ENCODE results near the gene HOXA9.

Gene HOXA9

GRCh38 chr7:27158436-27159265 lies 6.7 kb downstream of the HOXA9 start:
- peaks cover 0 to 66% (median 60%) of the 10 kb centered on the region in 5 donors for H3K4me1 ChIP-seq (ENCODE audit: control insufficient read depth in 5 of 5, insufficient read depth in 5 of 5, low read length in 5 of 5)
- H3K4me3 ChIP-seq (ENCODE audit: low read depth in 1 of 5, low read length in 5 of 5): no peak overlapping the region
- no peak overlapping the region for H3K27ac ChIP-seq (ENCODE audit: low read depth, low read length)

DNA sequence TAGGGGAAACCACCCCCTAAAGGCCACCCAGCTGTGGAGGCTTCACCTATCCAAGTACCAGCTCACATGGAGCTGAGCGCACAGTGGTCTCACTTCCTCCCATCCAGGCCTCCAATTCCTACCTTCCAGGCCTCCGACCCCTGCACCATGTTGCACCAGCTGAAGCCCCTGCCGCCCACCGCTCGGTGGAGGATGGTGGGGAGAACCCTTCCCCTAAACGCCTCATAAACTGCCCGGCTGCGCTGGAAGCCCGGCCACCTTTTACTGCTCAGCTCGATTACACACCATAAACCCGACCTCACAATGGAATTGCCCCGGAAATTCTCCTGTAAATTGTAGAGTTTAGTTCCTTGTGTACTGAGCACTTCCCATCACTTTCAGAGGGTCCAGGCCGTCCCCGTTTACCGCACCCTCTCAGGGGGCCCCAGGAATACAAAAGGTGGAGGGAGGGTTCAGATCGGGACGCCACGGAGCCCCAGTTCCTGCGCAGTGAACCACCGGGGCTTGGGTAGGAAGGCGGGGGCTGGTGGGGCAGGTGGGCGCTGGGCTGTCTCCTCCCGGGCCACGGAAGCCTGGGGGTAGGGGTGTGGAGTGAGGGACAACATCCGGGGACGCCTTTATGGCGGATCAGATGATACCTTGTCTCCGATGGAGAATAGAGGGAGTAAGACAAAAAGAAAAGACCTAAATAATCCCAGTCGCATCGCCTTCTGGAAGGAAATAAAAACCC lies 7.5 kb downstream of the HOXA9 start:
- H3K9ac ChIP-seq (ENCODE audit: low read length in 5 of 5): no peak overlapping the region
- H3K9me3 ChIP-seq (ENCODE audit: control insufficient read depth in 5 of 5, low read length in 5 of 5): no peaks in the 10 kb centered on the region
- H3K27ac ChIP-seq (ENCODE audit: low read depth, low read length): no peak overlapping the region
- peaks cover 0 to 21% (median 0%) of the 10 kb centered on the region in 5 donors for H3K27me3 ChIP-seq (ENCODE audit: control insufficient read depth in 5 of 5, insufficient read depth in 4 of 5, low read length in 5 of 5)
- H3K4me3 ChIP-seq (ENCODE audit: low read depth in 1 of 5, low read length in 5 of 5): no peak overlapping the region
- no peaks in the 10 kb centered on the region for H3K36me3 ChIP-seq (ENCODE audit: control insufficient read depth in 5 of 5, insufficient read depth in 5 of 5, low read length in 5 of 5)
- peaks cover 2 to 66% (median 56%) of the 10 kb centered on the region in 5 donors for H3K4me1 ChIP-seq (ENCODE audit: control insufficient read depth in 5 of 5, insufficient read depth in 5 of 5, low read length in 5 of 5)

More at GRCh38 chr7:27158436-27159265, 6.7 kb downstream of the HOXA9 start:
- Histone ChIP-seq H3K9ac (ENCODE audit: low read length in 5 of 5) (no peak overlapping the region), H3K27me3 (ENCODE audit: control insufficient read depth in 5 of 5, insufficient read depth in 4 of 5, low read length in 5 of 5) (peaks cover 0 to 13% (median 0%) of the 10 kb centered on the region in 5 donors), H3K36me3 (ENCODE audit: control insufficient read depth in 5 of 5, insufficient read depth in 5 of 5, low read length in 5 of 5) (no peaks in the 10 kb centered on the region), H3K9me3 (ENCODE audit: control insufficient read depth in 5 of 5, low read length in 5 of 5) (no peaks in the 10 kb centered on the region)

DNA sequence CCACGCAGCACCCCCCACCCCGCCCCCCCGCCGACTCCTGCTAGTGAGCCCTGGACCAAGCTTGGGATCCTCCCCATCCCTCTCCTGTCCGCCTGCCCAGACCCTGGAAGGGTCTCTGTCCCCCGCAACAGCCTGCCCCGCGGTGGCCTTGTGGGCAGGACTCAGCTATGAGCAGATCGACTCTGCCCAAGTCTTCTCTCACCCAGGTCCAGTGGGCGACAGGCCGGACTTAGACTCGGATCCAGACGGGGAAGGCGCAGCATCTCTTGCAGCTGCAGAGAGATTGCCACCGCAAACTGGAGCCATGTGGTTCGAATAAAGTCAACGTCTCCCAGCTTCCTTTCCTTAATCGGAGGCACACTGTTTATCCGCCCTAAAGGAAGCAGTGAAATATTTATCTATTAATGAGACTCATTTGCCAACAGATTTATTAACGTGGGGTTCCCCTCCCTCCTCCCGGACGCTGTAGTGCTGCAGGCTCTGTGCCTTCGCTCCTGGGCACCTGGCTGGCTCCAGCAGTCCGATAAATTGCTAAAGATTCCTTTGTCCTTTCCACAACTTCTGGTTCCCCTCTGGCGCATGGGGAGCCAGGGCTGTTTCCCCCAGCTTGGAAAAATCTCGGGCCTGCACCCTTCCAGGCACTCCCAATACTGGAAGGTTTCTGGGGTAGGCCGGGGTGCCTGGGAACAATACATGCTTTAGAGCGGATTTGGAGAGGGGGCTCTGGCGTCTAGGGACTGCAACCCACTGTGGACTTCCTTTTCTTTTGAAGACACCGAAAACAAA lies 8.2 kb downstream of the HOXA9 start:
- Histone ChIP-seq H3K9ac (ENCODE audit: low read length in 5 of 5) (peak overlapping the region in 3 of 5 donors; percentile 21 to 41 (median 27)), H3K27me3 (ENCODE audit: control insufficient read depth in 5 of 5, insufficient read depth in 4 of 5, low read length in 5 of 5) (peaks cover 0 to 21% (median 0%) of the 10 kb centered on the region in 5 donors), H3K36me3 (ENCODE audit: control insufficient read depth in 5 of 5, insufficient read depth in 5 of 5, low read length in 5 of 5) (no peaks in the 10 kb centered on the region), H3K9me3 (ENCODE audit: control insufficient read depth in 5 of 5, low read length in 5 of 5) (no peaks in the 10 kb centered on the region), H3K4me3 (ENCODE audit: low read depth in 1 of 5, low read length in 5 of 5) (peak overlapping the region; percentile 45 to 92 (median 82)), H3K27ac (ENCODE audit: low read depth, low read length) (no peak overlapping the region), H3K4me1 (ENCODE audit: control insufficient read depth in 5 of 5, insufficient read depth in 5 of 5, low read length in 5 of 5) (peaks cover 2 to 64% (median 61%) of the 10 kb centered on the region in 5 donors)

DNA sequence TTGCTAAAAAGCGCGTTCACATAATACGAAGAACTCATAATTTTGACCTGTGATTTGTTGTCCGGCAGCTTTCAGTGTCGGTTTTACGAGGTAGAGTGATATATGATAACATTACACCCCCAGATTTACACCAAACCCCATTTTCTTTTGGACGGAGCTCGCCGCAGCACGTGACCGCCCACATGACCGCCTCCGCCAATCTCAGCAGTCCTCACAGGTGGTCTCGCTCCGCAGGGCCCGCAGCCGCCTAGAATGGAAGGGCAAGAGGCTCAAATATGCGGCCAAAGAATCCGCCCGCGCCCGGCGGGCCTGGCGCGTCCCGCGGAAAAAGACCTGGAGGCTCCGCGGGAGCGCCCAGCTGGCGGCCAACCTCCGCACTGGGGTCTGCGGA lies 8.8 kb downstream of the HOXA9 start, which contains the start of gene HOXA7:
Gene HOXA7, minus strand, starts transcription at position 168 of the 391 bp plus-strand sequence. Its CDS starts 130 bp downstream, at position 38.
- H3K4me1 ChIP-seq (ENCODE audit: control insufficient read depth in 5 of 5, insufficient read depth in 5 of 5, low read length in 5 of 5): peaks cover 3 to 65% (median 61%) of the 10 kb centered on the region in 5 donors
- peaks cover 0 to 25% (median 0%) of the 10 kb centered on the region in 5 donors for H3K27me3 ChIP-seq (ENCODE audit: control insufficient read depth in 5 of 5, insufficient read depth in 4 of 5, low read length in 5 of 5)
- no peaks in the 10 kb centered on the region for H3K36me3 ChIP-seq (ENCODE audit: control insufficient read depth in 5 of 5, insufficient read depth in 5 of 5, low read length in 5 of 5)
- peak within 1 kb of the TSS; percentile 75 to 92 (median 82) for H3K4me3 ChIP-seq (ENCODE audit: low read depth in 1 of 5, low read length in 5 of 5)
- no peaks in the 10 kb centered on the region for H3K9me3 ChIP-seq (ENCODE audit: control insufficient read depth in 5 of 5, low read length in 5 of 5)
- peak within 1 kb of the TSS; percentile 95 for H3K27ac ChIP-seq (ENCODE audit: low read depth, low read length)
- H3K9ac ChIP-seq (ENCODE audit: low read length in 5 of 5): peak within 1 kb of the TSS; percentile 26 to 77 (median 62)

DNA sequence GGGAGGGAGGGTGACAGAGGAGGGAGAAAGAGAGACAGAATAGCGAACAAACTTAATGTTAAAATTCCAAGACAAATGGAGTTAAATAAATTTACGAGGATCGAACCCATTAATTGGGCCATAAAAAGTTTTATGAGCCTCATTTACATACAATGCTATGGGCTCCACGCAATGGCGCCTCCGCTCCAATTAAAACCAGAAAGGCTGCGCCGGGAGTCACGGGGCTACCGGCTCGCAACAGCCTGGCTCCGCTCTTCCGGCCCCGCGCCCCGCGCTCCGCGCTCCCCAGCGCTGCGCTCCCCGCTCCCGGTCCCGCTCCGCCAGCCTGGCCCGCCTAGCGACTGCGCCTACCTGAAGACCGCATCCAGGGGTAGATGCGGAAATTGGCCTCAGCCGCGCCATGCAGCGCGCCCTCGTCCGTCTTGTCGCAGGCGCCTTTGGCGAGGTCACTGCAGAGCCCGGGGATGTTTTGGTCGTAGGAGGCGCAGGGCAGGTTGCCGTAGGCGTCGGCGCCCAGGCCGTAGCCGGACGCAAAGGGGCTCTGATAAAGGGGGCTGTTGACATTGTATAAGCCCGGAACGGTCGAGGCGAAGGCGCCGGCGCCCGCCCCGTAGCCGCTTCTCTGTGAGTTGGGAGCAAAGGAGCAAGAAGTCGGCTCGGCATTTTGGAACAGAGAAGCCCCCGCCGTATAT lies 9.4 kb downstream of the HOXA9 start:
- H3K27ac ChIP-seq (ENCODE audit: low read depth, low read length): peak overlapping the region; percentile 95
- peaks cover 0 to 27% (median 0%) of the 10 kb centered on the region in 5 donors for H3K27me3 ChIP-seq (ENCODE audit: control insufficient read depth in 5 of 5, insufficient read depth in 4 of 5, low read length in 5 of 5)
- H3K9me3 ChIP-seq (ENCODE audit: control insufficient read depth in 5 of 5, low read length in 5 of 5): no peaks in the 10 kb centered on the region
- no peaks in the 10 kb centered on the region for H3K36me3 ChIP-seq (ENCODE audit: control insufficient read depth in 5 of 5, insufficient read depth in 5 of 5, low read length in 5 of 5)
- H3K4me1 ChIP-seq (ENCODE audit: control insufficient read depth in 5 of 5, insufficient read depth in 5 of 5, low read length in 5 of 5): peaks cover 4 to 67% (median 63%) of the 10 kb centered on the region in 5 donors
- peak overlapping the region; percentile 23 to 77 (median 62) for H3K9ac ChIP-seq (ENCODE audit: low read length in 5 of 5)
- H3K4me3 ChIP-seq (ENCODE audit: low read depth in 1 of 5, low read length in 5 of 5): peak overlapping the region; percentile 75 to 92 (median 82)

DNA sequence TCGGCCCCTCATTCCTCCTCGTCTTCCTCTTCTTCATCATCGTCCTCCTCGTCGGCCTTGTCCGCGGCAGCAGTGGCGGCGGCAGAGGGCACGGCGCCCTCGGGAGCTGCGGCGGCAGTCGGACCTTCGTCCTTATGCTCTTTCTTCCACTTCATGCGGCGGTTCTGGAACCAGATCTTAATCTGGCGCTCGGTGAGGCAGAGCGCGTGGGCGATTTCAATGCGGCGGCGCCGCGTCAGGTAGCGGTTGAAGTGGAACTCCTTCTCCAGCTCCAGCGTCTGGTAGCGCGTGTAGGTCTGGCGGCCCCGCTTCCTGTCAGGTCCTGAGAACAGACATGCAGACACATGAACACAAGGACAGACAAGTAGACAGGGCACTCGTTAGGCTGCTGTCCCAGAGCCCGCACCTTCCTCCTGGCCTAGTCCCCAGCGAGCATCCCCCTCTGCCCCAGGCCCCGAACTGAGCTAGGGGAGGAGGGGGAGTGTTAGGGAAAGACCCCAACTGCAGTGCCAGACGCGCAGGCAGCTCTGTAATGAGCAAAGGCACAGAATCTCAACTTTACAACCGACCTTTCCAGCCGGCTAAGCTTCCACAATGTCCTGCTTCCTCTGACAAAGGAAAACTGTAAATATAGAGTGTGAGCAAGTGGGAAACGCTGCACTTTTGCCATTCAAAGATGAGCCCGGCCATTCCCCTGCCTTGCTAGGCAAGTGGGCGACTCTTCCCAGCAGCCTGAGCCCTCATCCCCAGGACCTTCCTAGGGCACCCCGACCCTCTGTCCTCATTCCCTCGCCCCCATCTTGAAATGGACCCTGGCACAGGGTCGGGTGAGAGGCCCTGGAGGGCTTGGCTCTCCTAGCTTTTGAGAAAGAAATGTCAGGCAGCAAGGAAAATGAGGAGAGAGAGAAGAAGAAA lies 10.2 kb downstream of the HOXA9 start:
- Histone ChIP-seq H3K27ac (ENCODE audit: low read depth, low read length) (peak overlapping the region; percentile 95), H3K9ac (ENCODE audit: low read length in 5 of 5) (peak overlapping the region in 3 of 5 donors; percentile 10 to 77 (median 72))

DNA sequence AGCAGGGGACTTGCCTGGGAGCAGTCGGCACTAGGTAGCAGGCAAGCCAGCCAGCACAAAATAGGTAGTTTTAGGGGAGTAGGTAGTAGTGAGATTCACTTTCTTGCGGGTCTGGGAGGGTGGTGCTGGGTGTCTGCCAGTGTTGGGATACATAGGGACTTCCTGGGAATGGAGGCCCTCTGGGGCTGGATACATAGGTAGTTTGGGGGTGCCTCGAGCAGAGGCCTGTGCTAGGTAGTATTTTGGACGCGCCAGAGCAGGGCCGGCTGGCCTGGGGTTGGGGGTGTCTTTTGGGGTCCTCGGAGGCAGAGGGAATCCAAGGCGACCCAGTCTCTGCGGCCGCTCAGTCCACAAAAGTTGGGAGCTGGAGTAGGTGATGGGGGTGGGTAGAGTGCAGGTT lies 11.0 kb downstream of the HOXA9 start:
- Histone ChIP-seq H3K9ac (ENCODE audit: low read length in 5 of 5) (no peak overlapping the region), H3K36me3 (ENCODE audit: control insufficient read depth in 5 of 5, insufficient read depth in 5 of 5, low read length in 5 of 5) (no peaks in the 10 kb centered on the region), H3K27ac (ENCODE audit: low read depth, low read length) (peak overlapping the region; percentile 95), H3K9me3 (ENCODE audit: control insufficient read depth in 5 of 5, low read length in 5 of 5) (no peaks in the 10 kb centered on the region), H3K4me3 (ENCODE audit: low read depth in 1 of 5, low read length in 5 of 5) (peak overlapping the region in 1 of 5 donors; percentile 92), H3K27me3 (ENCODE audit: control insufficient read depth in 5 of 5, insufficient read depth in 4 of 5, low read length in 5 of 5) (peaks cover 0 to 26% (median 0%) of the 10 kb centered on the region in 5 donors), H3K4me1 (ENCODE audit: control insufficient read depth in 5 of 5, insufficient read depth in 5 of 5, low read length in 5 of 5) (peaks cover 4 to 68% (median 66%) of the 10 kb centered on the region in 5 donors)

More for the DNA sequence above, 10.2 kb downstream of the HOXA9 start:
- H3K36me3 ChIP-seq (ENCODE audit: control insufficient read depth in 5 of 5, insufficient read depth in 5 of 5, low read length in 5 of 5): no peaks in the 10 kb centered on the region
- peak overlapping the region; percentile 75 to 92 (median 82) for H3K4me3 ChIP-seq (ENCODE audit: low read depth in 1 of 5, low read length in 5 of 5)
- H3K9me3 ChIP-seq (ENCODE audit: control insufficient read depth in 5 of 5, low read length in 5 of 5): no peaks in the 10 kb centered on the region
- peaks cover 0 to 27% (median 0%) of the 10 kb centered on the region in 5 donors for H3K27me3 ChIP-seq (ENCODE audit: control insufficient read depth in 5 of 5, insufficient read depth in 4 of 5, low read length in 5 of 5)
- peaks cover 4 to 65% (median 63%) of the 10 kb centered on the region in 5 donors for H3K4me1 ChIP-seq (ENCODE audit: control insufficient read depth in 5 of 5, insufficient read depth in 5 of 5, low read length in 5 of 5)

DNA sequence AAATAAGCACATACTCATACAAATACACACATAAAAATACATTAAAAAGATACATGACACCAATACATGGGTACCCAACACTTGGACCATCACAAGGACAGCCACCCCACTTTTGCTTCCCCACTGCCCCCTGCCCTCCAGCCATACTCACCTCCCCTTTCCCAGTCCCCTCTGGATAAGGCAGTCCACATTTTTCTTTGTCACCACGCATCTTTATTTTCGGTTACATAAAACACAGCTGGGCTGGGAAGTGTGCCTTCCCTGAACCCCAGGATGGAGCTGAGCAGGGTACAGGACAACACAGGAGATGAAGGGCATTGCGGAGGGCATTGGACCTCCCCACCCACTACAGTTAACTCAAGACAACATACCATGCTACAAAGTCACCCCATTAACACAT lies 11.8 kb downstream of the HOXA9 start:
- H3K27ac ChIP-seq (ENCODE audit: low read depth, low read length): peak overlapping the region; percentile 95
- H3K4me3 ChIP-seq (ENCODE audit: low read depth in 1 of 5, low read length in 5 of 5): no peak overlapping the region
- no peak overlapping the region for H3K9ac ChIP-seq (ENCODE audit: low read length in 5 of 5)
- peaks cover 8 to 76% (median 74%) of the 10 kb centered on the region in 5 donors for H3K4me1 ChIP-seq (ENCODE audit: control insufficient read depth in 5 of 5, insufficient read depth in 5 of 5, low read length in 5 of 5)
- H3K36me3 ChIP-seq (ENCODE audit: control insufficient read depth in 5 of 5, insufficient read depth in 5 of 5, low read length in 5 of 5): no peaks in the 10 kb centered on the region
- no peaks in the 10 kb centered on the region for H3K9me3 ChIP-seq (ENCODE audit: control insufficient read depth in 5 of 5, low read length in 5 of 5)
- peaks cover 0 to 22% (median 0%) of the 10 kb centered on the region in 5 donors for H3K27me3 ChIP-seq (ENCODE audit: control insufficient read depth in 5 of 5, insufficient read depth in 4 of 5, low read length in 5 of 5)
